K562 (cell line): ENCODE results near the gene SELENOW. TPM values are rescaled to one million over a fixed set of nuclear protein-coding genes. Genes with fewer than 3 reads are reported as not detected.

ENCODE experiments used
- ATAC-seq: fragments of 200-7000 bp; cut with Tn5 transposase; 3 replicates; pipeline ENCODE4 v1.9.1; 2020; ENCODE audit warnings: moderate library complexity
- BruUV-seq: library from RNA; stranded (reverse); fragments of 400-500 nt; replicated peaks from 2 replicates; lab custom pipeline; 2021; lab: Mats Ljungman, UMichigan
- CTCF ChIA-PET: fragments of 300-600 bp; formaldehyde crosslinking; extraction: SDS; loops from one replicate; lab custom pipeline; 2021; ENCODE audit warnings: low intra/inter-chr PET ratio; lab: Yijun Ruan, JAX
- POLR2A ChIA-PET: fragments of 300-600, 350-650 bp; sonication (Branson Sonifier 250); formaldehyde crosslinking; extraction: SDS; loops from one replicate; lab custom pipeline; 2021; ENCODE audit warnings: antibody characterized with exemption, inconsistent platforms; lab: Yijun Ruan, JAX
- DNase-seq, 4 experiments: peaks; one replicate each; pipeline versions ENCODE4 v3.0.0 to v3.0.0-alpha.2; 2011 to 2018; ENCODE audit warnings: low spot score in 3 of 4, mixed read lengths in 3 of 4; ENCODE audit errors: extremely low read depth in 1 of 4
- FAIRE-seq: peaks from 2 replicates; lab custom pipeline; 2011; peaks lifted over from hg19 to GRCh38; lab: Jason Lieb, UNC
- H2AFZ ChIP-seq: 2 replicates; pipeline ENCODE4 v1.6.0; 2011; ENCODE audit warnings: low read depth, low read length, control low read depth, inconsistent platforms
- H3K27ac ChIP-seq: fragments of 200-600 bp; 3 replicates; pipeline ENCODE4 v1.8.0; 2011; ENCODE audit warnings: low read depth, mild to moderate bottlenecking, control low read depth, inconsistent platforms, low read length, moderate library complexity, mixed read lengths; ENCODE audit errors: extremely low read depth
- H3K27me3 ChIP-seq, 2 experiments: fragments of 300-600 bp in 1 of 2; 2 replicates in 1 of 2; 3 replicates in 1 of 2; pipeline versions ENCODE4 v1.6.0 to v1.8.0; 2011; ENCODE audit warnings: inconsistent platforms in 2 of 2, low read length in 2 of 2, mild to moderate bottlenecking in 1 of 2, mixed read lengths in 1 of 2, moderate library complexity in 1 of 2; ENCODE audit not compliant: control insufficient read depth in 2 of 2, insufficient read depth in 2 of 2
- H3K36me3 ChIP-seq: fragments of 300-600 bp; 3 replicates; pipeline ENCODE4 v1.8.0; 2011; ENCODE audit warnings: mild to moderate bottlenecking, low read length, inconsistent platforms; ENCODE audit not compliant: control insufficient read depth, insufficient read depth
- H3K4me1 ChIP-seq, 2 experiments: fragments of 200-600 bp in 1 of 2; replicated peaks in 1 of 2; 2 replicates in 1 of 2; 3 replicates in 1 of 2; pipeline versions ENCODE4 v1.5.1 to v1.8.0; 2011; ENCODE audit warnings: inconsistent platforms in 2 of 2, low read length in 2 of 2, mild to moderate bottlenecking in 1 of 2, mixed read lengths in 1 of 2, moderate library complexity in 1 of 2; ENCODE audit not compliant: control insufficient read depth in 2 of 2, insufficient read depth in 2 of 2
- H3K4me2 ChIP-seq: 2 replicates; pipeline ENCODE4 v1.6.1; 2011; ENCODE audit warnings: low read length, control low read depth, inconsistent platforms, mixed read lengths; ENCODE audit not compliant: insufficient read depth
- H3K4me3 ChIP-seq: fragments of 200-600 bp; sonication (generic), shearing (Covaris generic); 2 replicates; pipeline ENCODE4 v1.5.1; 2016; ENCODE audit warnings: control low read depth, inconsistent platforms
- H3K79me2 ChIP-seq: fragments of 200-600 bp; 3 replicates; pipeline ENCODE4 v1.8.0; 2011; ENCODE audit warnings: low read length, inconsistent platforms; ENCODE audit not compliant: control insufficient read depth, insufficient read depth
- H3K9ac ChIP-seq, 2 experiments: 2 replicates each; pipeline versions ENCODE4 v1.6.0 to v1.6.1; 2011; ENCODE audit warnings: low read depth in 2 of 2, low read length in 2 of 2, control low read depth in 1 of 2, inconsistent platforms in 1 of 2, mild to moderate bottlenecking in 1 of 2, mixed read lengths in 1 of 2; ENCODE audit not compliant: insufficient read depth in 1 of 2
- H3K9me1 ChIP-seq: one replicate; pipeline ENCODE4 v1.6.0; 2011; ENCODE audit warnings: inconsistent platforms, mild to moderate bottlenecking, low read length, moderate library complexity; ENCODE audit not compliant: control insufficient read depth, insufficient read depth
- H3K9me3 ChIP-seq: replicated peaks from 2 replicates; pipeline ENCODE4 v1.5.1; 2011; ENCODE audit warnings: low read depth, low read length, inconsistent platforms; ENCODE audit not compliant: control insufficient read depth, insufficient read depth
- H4K20me1 ChIP-seq: replicated peaks from 2 replicates; pipeline ENCODE4 v1.6.1; 2011; ENCODE audit warnings: low read length, inconsistent platforms, mixed read lengths; ENCODE audit not compliant: control insufficient read depth, insufficient read depth
- BACH1 ChIP-seq: fragments of 200-800 bp; sonication (Bioruptor generic); IDR thresholded peaks from 2 replicates; pipeline ENCODE4 v1.6.1; 2016; ENCODE audit warnings: missing genetic modification characterization, missing compliant biosample characterization
- CBX1 ChIP-seq: sonication (generic); IDR thresholded peaks from 2 replicates; pipeline ENCODE4 v1.6.1; 2016; ENCODE audit warnings: antibody characterized with exemption, low read depth, mild to moderate bottlenecking
- ILK ChIP-seq: fragments of 450-650 bp; IDR thresholded peaks from 2 replicates; pipeline ENCODE4 v1.6.1; 2016; ENCODE audit warnings: missing genetic modification characterization, low read depth, mild to moderate bottlenecking, missing compliant biosample characterization, moderate library complexity, borderline replicate concordance
- L3MBTL2 ChIP-seq: fragments of 450-650 bp; IDR thresholded peaks from 2 replicates; pipeline ENCODE4 v1.6.1; 2016; ENCODE audit warnings: mild to moderate bottlenecking, moderate library complexity
- NR1H2 ChIP-seq: sonication (generic); formaldehyde crosslinking; IDR thresholded peaks from 2 replicates; pipeline ENCODE4 v1.4.0; 2020; ENCODE audit warnings: mild to moderate bottlenecking, missing genetic modification reagents
- RBFOX2 ChIP-seq: fragments of 200-400 bp; formaldehyde crosslinking; IDR thresholded peaks from 2 replicates; pipeline ENCODE4 v1.6.1; 2017; ENCODE audit warnings: low read depth, mild to moderate bottlenecking, low read length, moderate library complexity
- SIX5 ChIP-seq, 2 experiments: IDR thresholded peaks; 2 replicates each; pipeline ENCODE4 v1.6.1; 2011; ENCODE audit warnings: low read length in 2 of 2, borderline replicate concordance in 1 of 2, low read depth in 1 of 2, mild to moderate bottlenecking in 1 of 2, moderate library complexity in 1 of 2; ENCODE audit not compliant: insufficient read depth in 1 of 2
- SMAD4 ChIP-seq: fragments of 250-450 bp; sonication (Bioruptor Pico); conservative IDR thresholded peaks from 2 replicates; pipeline ENCODE4 v1.8.0; 2021; ENCODE audit warnings: inconsistent platforms, mild to moderate bottlenecking, moderate library complexity
- SNRNP70 ChIP-seq: fragments of 200-400 bp; formaldehyde crosslinking; optimal IDR thresholded peaks from 2 replicates; pipeline ENCODE3; 2017; ENCODE audit warnings: low read depth, low read length
- TAF7 ChIP-seq: fragments of 450-650 bp; IDR thresholded peaks from 2 replicates; pipeline ENCODE4 v1.6.1; 2016; ENCODE audit warnings: missing genetic modification characterization, missing compliant biosample characterization
- ZSCAN32 ChIP-seq: fragments of 450-650 bp; formaldehyde crosslinking; IDR thresholded peaks from 2 replicates; pipeline ENCODE4 v1.4.0; 2020; ENCODE audit warnings: mild to moderate bottlenecking, moderate library complexity
- ZZZ3 ChIP-seq: fragments of 450-650 bp; IDR thresholded peaks from 2 replicates; pipeline ENCODE4 v1.6.1; 2016; ENCODE audit warnings: antibody characterized with exemption, mild to moderate bottlenecking, moderate library complexity
- whole genome bisulfite sequencing: fragments of 100-300 bp; shearing (Covaris generic); methylation state at CpG from one replicate; pipeline ENCODE4 v1.1.6; 2016; ENCODE audit warnings: low coverage, mixed read lengths; ENCODE audit not compliant: insufficient coverage; ENCODE audit errors: missing lambda C conversion rate; 5-methylcytosine and 5-hydroxymethylcytosine counted together
- in situ Hi-C: fragments of 300-500 bp; cut with MboI; formaldehyde crosslinking; loops from 4 replicates; pipeline ENCODE4 v1.15.0; 2018; ENCODE audit warnings: inconsistent platforms, mixed read lengths
- intact Hi-C: fragments of 100-400 bp; cut with micrococcal nuclease; formaldehyde crosslinking; loops from 2 replicates; pipeline ENCODE4 v1.14.2; 2022
- polyA plus RNA-seq, 8 experiments: library from polyadenylated mRNA; depleted of rRNA in 4 of 8; stranded (reverse) in 5 of 8; unstranded in 3 of 8; fragments of >200 nt; fragmentation: Nextera tagmentation in 2 of 8; fragmentation: Illumina TruSeq in 1 of 8; extraction: Ambion mirVana in 2 of 8; extraction: Trizol in 1 of 8; gene quantifications; 2 replicates each; pipeline versions ENCODE4 v1.2.1 to v1.2.3, GENCODE V29; 2011 to 2014; ENCODE audit warnings: inconsistent platforms in 1 of 8, missing spikeins in 1 of 8
- total RNA-seq, 7 experiments: library from RNA; depleted of rRNA in 6 of 7; stranded (reverse); fragments of >200 nt in 6 of 7; fragmentation: Illumina TruSeq in 2 of 7; extraction: Trizol in 2 of 7; gene quantifications; 2 replicates each; pipeline versions ENCODE4 v1.2.1 to v1.2.3, GENCODE V29; 2011 to 2021; ENCODE audit warnings: low replicate concordance in 1 of 7
- TF ChIP-seq, protein P1 (sequence below): sonication (generic); formaldehyde crosslinking; IDR thresholded peaks from 2 replicates; pipeline ENCODE4 v1.8.1; 2022; ENCODE audit warnings: missing genetic modification reagents
- TF ChIP-seq, protein P2 (sequence below): fragments of 450-650 bp; formaldehyde crosslinking; IDR thresholded peaks from 2 replicates; pipeline ENCODE4 v1.4.0; 2020; ENCODE audit warnings: mild to moderate bottlenecking, moderate library complexity
- TF ChIP-seq, protein P3 (sequence below), 2 experiments: IDR thresholded peaks; 2 replicates each; pipeline ENCODE4 v1.6.1; 2012; ENCODE audit warnings: improper control_type of control experiment in 2 of 2, low read depth in 2 of 2, low read length in 2 of 2, borderline replicate concordance in 1 of 2
- TF ChIP-seq, protein P4 (sequence below): fragments of 250-450 bp; sonication (Bioruptor Pico); IDR thresholded peaks from 2 replicates; pipeline ENCODE4 v1.5.0; 2021

The SELENOW gene
- total and polyA plus RNA-seq, 9 of the 15 experiments (the other 6 are each of a cell fraction or from before 2014, with no cell fraction given) = 91.9 to 279 (median 156) TPM

DNA sequence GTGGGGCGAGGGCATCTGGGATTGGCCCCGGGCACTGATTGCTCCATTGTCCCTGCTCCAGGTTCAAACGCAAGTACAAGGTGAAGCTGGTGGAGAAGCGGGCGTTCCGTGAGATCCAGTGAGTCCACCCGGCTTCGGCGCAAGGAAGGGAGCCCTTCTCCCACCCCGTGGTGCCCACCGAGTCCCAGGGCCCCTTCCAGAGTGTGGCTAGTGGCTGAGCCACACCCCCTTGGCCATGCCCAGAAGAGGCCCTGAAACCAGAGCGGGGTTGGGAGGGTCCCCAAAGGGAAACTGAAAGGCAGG is 21.9 kb upstream of the SELENOW start:
- no peaks in the 10 kb centered on the region for H3K79me2 ChIP-seq
- H3K9me3 ChIP-seq = no peaks in the 10 kb centered on the region
- H3K4me2 ChIP-seq = no peak overlapping the region
- H3K9ac ChIP-seq = no peak overlapping the region; a peak in 1 of 4 replicates
- H2AFZ ChIP-seq = no peak overlapping the region
- ChIA-PET POLR2A (interaction anchor here (0.6 to 3.4 kb wide), 4 partner anchors 10 to 979 kb away, joined by 3 to 17 read pairs (median 12); partner anchors contain the start of gene NOP53), CTCF (no interaction called here)
- H3K36me3 ChIP-seq = peaks cover 76% of the 10 kb centered on the region; the same call in 2 of the 3 replicates
- H3K4me1 ChIP-seq = peaks cover 0 to 21% of the 10 kb centered on the region in 2 experiments; a peak in 2 of 5 replicates
- ATAC-seq (no peak), DNase-seq (no peak), FAIRE-seq (no peak)
- intact Hi-C loops (no loop called here), in situ Hi-C loops (no loop called here)
- no peak overlapping the region for H3K4me3 ChIP-seq
- H4K20me1 ChIP-seq = peaks cover 7% of the 10 kb centered on the region
- BruUV-seq = no TSS peak
- no peak overlapping the region for H3K27ac ChIP-seq
- 83% methylated on average over 2 of the region's 12 CpGs for WGBS
- H3K27me3 ChIP-seq = no peaks in the 10 kb centered on the region
- H3K9me1 ChIP-seq = no peaks in the 10 kb centered on the region
- TF ChIP-seq, protein P1, sequence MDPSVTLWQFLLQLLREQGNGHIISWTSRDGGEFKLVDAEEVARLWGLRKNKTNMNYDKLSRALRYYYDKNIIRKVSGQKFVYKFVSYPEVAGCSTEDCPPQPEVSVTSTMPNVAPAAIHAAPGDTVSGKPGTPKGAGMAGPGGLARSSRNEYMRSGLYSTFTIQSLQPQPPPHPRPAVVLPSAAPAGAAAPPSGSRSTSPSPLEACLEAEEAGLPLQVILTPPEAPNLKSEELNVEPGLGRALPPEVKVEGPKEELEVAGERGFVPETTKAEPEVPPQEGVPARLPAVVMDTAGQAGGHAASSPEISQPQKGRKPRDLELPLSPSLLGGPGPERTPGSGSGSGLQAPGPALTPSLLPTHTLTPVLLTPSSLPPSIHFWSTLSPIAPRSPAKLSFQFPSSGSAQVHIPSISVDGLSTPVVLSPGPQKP (CRISPR knock-in tag) = no peak
- TF ChIP-seq NR1H2 (CRISPR knock-in tag) (no peak), SIX5 (IDR thresholded peaks at IDR 0.05; ENCODE audit: borderline replicate concordance in 1 of 2, insufficient read depth in 1 of 2, low read depth in 1 of 2, low read length in 2 of 2) (no peak), BACH1 (tag) (no peak), SNRNP70 (no peak), ZZZ3 (no peak), L3MBTL2 (no peak), SMAD4 (no peak), ILK (tag) (no peak), ZSCAN32 (CRISPR knock-in tag) (no peak), CBX1 (no peak), TAF7 (no peak), RBFOX2 (peak; percentile 57)
- TF ChIP-seq, protein P2, sequence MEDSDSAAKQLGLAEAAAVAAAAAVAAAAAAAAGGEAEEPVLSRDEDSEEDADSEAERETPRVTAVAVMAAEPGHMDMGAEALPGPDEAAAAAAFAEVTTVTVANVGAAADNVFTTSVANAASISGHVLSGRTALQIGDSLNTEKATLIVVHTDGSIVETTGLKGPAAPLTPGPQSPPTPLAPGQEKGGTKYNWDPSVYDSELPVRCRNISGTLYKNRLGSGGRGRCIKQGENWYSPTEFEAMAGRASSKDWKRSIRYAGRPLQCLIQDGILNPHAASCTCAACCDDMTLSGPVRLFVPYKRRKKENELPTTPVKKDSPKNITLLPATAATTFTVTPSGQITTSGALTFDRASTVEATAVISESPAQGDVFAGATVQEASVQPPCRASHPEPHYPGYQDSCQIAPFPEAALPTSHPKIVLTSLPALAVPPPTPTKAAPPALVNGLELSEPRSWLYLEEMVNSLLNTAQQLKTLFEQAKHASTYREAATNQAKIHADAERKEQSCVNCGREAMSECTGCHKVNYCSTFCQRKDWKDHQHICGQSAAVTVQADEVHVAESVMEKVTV (CRISPR knock-in tag) = no peak
- TF ChIP-seq, protein P3, sequence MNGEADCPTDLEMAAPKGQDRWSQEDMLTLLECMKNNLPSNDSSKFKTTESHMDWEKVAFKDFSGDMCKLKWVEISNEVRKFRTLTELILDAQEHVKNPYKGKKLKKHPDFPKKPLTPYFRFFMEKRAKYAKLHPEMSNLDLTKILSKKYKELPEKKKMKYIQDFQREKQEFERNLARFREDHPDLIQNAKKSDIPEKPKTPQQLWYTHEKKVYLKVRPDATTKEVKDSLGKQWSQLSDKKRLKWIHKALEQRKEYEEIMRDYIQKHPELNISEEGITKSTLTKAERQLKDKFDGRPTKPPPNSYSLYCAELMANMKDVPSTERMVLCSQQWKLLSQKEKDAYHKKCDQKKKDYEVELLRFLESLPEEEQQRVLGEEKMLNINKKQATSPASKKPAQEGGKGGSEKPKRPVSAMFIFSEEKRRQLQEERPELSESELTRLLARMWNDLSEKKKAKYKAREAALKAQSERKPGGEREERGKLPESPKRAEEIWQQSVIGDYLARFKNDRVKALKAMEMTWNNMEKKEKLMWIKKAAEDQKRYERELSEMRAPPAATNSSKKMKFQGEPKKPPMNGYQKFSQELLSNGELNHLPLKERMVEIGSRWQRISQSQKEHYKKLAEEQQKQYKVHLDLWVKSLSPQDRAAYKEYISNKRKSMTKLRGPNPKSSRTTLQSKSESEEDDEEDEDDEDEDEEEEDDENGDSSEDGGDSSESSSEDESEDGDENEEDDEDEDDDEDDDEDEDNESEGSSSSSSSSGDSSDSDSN (IDR thresholded peaks at IDR 0.05; ENCODE audit: borderline replicate concordance in 1 of 2, low read depth in 2 of 2, low read length in 2 of 2) = no peak
- TF ChIP-seq, protein P4, sequence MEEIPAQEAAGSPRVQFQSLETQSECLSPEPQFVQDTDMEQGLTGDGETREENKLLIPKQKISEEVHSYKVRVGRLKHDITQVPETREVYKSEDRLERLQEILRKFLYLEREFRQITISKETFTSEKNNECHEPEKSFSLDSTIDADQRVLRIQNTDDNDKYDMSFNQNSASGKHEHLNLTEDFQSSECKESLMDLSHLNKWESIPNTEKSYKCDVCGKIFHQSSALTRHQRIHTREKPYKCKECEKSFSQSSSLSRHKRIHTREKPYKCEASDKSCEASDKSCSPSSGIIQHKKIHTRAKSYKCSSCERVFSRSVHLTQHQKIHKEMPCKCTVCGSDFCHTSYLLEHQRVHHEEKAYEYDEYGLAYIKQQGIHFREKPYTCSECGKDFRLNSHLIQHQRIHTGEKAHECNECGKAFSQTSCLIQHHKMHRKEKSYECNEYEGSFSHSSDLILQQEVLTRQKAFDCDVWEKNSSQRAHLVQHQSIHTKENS (CRISPR knock-in tag) = no peak
